AG10803 (cell line): Measurements from ENCODE around the gene DPH6.
"Not testable (repeated sequence)": the region's sequence is repeated elsewhere in the genome, so short reads cannot be mapped to it uniquely, and the experiment has no call there.

Source experiments
- DNase-seq: peaks from one replicate; pipeline ENCODE4 v3.0.0; 2010; ENCODE audit warnings: low read depth
- H3K4me3 ChIP-seq: 2 replicates; pipeline ENCODE4 v1.5.1; 2011; ENCODE audit warnings: mild to moderate bottlenecking, low read length, control low read depth
- TF ChIP-seq, protein P1 (sequence below): conservative IDR thresholded peaks from 2 replicates; pipeline ENCODE4 v1.5.1; 2011; ENCODE audit warnings: mild to moderate bottlenecking, low read length, control low read depth, inconsistent platforms

Gene DPH6

DNA sequence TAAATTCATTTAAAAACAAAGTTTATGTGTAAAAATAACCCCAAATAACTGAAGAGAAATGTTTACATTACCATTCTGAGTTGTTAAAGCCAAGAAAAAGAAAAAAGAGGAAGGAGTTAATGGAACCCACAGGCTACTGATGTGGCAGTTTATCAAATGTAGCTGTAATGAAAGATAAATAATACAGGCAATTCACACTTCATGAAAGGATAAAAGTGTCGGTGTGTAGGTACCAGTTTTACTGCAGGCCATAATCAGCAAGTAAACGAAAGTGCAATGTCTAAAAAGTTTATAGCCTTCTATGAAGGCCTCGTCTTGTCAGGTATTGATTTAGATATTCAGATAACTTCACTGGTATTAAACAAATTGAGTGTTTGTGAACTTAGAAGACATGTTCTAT lies 164.6 kb downstream of the DPH6 start:
- no peak for DNase-seq
- TF ChIP-seq, protein P1, sequence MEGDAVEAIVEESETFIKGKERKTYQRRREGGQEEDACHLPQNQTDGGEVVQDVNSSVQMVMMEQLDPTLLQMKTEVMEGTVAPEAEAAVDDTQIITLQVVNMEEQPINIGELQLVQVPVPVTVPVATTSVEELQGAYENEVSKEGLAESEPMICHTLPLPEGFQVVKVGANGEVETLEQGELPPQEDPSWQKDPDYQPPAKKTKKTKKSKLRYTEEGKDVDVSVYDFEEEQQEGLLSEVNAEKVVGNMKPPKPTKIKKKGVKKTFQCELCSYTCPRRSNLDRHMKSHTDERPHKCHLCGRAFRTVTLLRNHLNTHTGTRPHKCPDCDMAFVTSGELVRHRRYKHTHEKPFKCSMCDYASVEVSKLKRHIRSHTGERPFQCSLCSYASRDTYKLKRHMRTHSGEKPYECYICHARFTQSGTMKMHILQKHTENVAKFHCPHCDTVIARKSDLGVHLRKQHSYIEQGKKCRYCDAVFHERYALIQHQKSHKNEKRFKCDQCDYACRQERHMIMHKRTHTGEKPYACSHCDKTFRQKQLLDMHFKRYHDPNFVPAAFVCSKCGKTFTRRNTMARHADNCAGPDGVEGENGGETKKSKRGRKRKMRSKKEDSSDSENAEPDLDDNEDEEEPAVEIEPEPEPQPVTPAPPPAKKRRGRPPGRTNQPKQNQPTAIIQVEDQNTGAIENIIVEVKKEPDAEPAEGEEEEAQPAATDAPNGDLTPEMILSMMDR = no peak
- no peak overlapping the region for H3K4me3 ChIP-seq

DNA sequence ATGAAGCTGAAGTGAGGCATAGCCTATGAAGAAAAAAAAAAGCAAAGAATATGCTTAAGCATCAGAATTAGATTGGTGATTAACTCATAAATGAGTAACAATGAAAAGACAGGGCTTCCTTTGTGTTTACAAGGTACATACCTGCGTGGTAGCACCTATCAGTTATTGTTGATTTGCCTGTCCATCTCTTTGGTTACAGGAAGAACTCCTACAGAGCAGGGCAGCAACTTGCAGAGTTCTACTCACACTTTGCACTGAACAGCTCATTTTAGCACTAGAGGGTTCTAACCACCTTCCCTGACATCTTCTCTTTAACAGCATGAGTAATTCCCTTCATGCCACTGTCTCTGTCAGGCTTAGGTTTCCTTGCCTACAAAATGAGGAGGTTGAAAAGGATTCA lies 166.0 kb downstream of the DPH6 start:
- TF ChIP-seq, protein P1 = no peak
- H3K4me3 ChIP-seq = no peak overlapping the region
- DNase-seq = no peak

DNA sequence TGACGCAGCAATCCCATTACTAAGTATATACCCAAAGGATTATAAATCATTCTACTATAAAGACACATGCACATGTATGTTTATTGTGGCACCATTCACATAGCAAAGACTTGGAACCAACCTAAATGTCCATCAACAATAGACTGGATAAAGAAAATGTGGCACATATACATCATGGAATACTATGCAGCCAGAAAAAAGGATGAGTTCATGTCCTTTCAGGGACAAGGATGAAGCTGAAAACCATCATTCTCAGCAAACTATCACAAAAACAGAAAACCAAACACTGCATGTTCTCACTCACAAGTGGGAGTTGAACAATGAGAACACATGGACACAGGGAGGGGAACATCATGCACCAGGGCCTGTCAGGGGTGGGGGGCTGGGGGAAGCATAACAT lies 167.5 kb downstream of the DPH6 start:
- not testable (repeated sequence) for H3K4me3 ChIP-seq, DNase-seq

DNA sequence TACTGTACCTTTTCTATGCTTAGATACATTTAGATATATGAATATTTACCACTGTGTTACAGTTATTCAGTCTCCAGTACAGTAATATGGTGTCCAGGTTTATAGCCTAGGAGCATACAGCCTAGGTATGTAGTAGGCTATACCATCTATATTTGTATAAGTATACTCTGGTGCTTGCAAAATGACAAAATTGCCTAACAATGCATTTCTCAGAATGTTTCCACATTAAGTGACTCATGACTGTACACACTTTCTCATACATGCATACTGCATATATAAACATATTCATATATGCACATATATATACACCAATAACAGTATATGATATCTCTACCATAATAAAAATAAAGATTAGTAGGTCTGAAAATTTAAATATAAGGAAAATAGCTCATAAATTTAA lies 169.3 kb downstream of the DPH6 start:
- no peak overlapping the region for H3K4me3 ChIP-seq
- TF ChIP-seq, protein P1 = no peak
- no peak for DNase-seq

DNA sequence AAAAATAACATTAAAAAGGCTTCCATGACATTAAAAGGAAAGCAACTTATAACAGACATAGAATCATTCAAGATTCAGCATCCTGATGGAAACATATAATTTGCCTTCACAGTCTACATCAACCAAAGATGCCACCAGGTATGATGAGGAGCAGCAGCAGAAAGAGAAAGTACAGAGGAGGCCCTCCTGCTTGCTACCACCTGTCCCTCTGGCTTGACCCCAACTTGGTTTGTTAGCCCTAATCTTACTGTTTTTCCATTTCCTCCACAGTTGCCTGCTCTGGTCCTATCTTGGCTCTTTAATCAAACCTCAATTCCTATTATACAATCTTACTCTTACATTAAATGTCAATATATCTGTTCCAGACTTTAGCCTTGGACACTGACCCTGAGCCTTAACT lies 171.3 kb downstream of the DPH6 start:
- DNase-seq = no peak
- TF ChIP-seq, protein P1 = no peak
- no peak overlapping the region for H3K4me3 ChIP-seq

DNA sequence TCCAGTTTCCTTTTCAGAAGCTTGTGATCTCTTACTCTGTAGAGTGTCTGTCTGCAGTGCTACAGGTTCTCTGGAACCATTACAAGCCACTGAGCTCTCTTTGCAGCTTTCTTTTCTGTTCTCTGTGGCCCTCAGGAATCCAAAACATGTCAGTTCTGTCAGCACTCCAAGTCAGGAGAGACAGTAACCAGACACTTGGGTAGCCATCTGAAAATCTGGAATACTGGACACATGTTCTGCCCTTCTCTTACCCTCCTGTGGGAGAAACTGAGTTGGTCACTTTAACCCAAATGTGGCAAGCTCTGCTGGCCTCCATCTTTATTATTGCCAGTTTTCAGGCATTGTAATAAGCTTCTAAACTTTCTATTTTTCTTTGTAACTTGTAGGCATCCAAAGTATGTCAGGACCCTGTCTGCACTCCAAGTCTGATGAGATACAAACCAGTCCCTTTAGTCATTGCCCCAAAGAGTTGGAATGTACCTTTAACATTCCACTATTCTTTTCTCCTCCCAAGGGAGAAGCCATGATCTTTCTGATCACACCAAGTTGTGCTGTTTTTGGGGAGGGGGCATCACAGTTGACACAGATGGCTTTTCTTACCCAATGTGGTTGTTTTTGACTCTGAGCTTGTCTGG lies 183.7 kb downstream of the DPH6 start:
- TF ChIP-seq, protein P1 = no peak
- H3K4me3 ChIP-seq = no peak overlapping the region
- DNase-seq = peak; percentile 94

DNA sequence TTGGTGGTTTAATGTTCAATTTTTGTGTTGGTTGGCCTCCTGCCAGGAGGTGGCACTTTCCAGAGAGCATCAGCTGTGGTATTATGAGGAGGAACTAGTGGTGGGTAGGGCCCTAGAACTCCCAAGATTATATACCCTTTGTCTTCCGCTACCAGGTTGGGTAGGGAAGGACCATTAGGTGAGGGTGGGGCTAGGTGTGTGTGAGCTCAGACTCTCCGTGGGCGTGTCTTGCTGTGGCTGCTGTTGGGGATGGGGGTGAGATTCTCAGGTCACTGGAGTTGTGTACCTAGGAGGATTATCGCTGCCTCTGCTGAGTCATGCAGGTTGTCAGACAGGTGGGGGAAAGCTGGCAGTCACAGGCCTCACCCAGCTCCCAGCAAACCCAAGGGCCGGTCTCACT lies 187.1 kb downstream of the DPH6 start:
- DNase-seq = no peak
- no peak overlapping the region for H3K4me3 ChIP-seq
- TF ChIP-seq, protein P1 = no peak

DNA sequence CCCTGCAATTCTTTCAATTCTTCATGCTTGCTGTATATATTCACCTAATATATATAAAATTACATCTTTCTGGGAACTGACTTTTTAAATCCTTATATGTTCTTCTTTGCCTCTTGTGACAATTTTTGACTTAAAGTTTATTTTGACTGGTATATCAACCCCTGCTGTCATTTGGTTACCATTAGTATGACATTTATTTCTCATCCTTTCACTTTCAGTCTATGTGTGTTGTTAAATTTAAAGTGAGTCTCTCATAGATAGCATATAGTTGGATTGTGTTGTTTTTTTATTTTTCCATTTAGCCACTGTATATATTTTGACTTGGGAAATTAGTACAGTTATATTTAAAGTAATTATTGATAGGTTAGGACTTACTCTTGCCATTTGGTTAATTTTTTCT lies 194.9 kb downstream of the DPH6 start:
- no peak for DNase-seq
- TF ChIP-seq, protein P1 = no peak
- H3K4me3 ChIP-seq = no peak overlapping the region
